Activated CD4-positive, alpha-beta memory T cell treated with anti-CD3 and anti-CD28 coated beads for 36 hours (primary cell): Measurements from ENCODE around the gene ROBO1. TPM values are rescaled to one million over a fixed set of nuclear protein-coding genes. Genes with fewer than 3 reads are reported as not detected.

Experiments used
- CTCF ChIA-PET: fragments of 350-600 bp; sonication (Branson Sonifier 250); formaldehyde crosslinking; loops from one replicate; lab custom pipeline; 2021; ENCODE audit warnings: antibody characterized with exemption, inconsistent platforms; lab: Charles Lee
- POLR2A ChIA-PET: fragments of 350-600 bp; sonication (Branson Sonifier 250); formaldehyde crosslinking; loops from one replicate; lab custom pipeline; 2021; ENCODE audit warnings: antibody characterized with exemption; lab: Charles Lee
- DNase-seq: peaks from one replicate; pipeline ENCODE4 v3.0.0-alpha.2; 2020
- H3K27ac Mint-ChIP-seq: one replicate; pipeline ENCODE4 v1.8.0; 2021; ENCODE audit warnings: mixed read lengths
- H3K27me3 Mint-ChIP-seq: one replicate; pipeline ENCODE4 v1.8.0; 2021; ENCODE audit warnings: mixed read lengths
- H3K36me3 Mint-ChIP-seq: one replicate; pipeline ENCODE4 v1.8.0; 2021; ENCODE audit warnings: mixed read lengths
- H3K4me1 Mint-ChIP-seq: one replicate; pipeline ENCODE4 v1.8.0; 2021; ENCODE audit warnings: low read depth, mixed read lengths
- H3K4me3 Mint-ChIP-seq: one replicate; pipeline ENCODE4 v1.8.0; 2021; ENCODE audit warnings: mild to moderate bottlenecking, mixed read lengths
- H3K9me3 Mint-ChIP-seq: one replicate; pipeline ENCODE4 v1.8.0; 2021; ENCODE audit warnings: mixed read lengths
- intact Hi-C: fragments of 100-400 bp; cut with micrococcal nuclease; formaldehyde crosslinking; loops from one replicate; pipeline ENCODE4 v1.15.1; 2023
- total RNA-seq, 2 experiments: library from RNA; stranded (reverse); gene quantifications; one replicate each; pipeline ENCODE4 v1.2.3, GENCODE V29; 2021

ROBO1 gene
- total RNA-seq, 2 experiments from 2014 or later, result not detected

- H3K9me3 Mint-ChIP-seq, result peaks cover 11% of the 10 kb centered on the region
- no peaks in the 10 kb centered on the region for H3K4me1 Mint-ChIP-seq
- intact Hi-C loops, result no loop called here
- H3K27ac Mint-ChIP-seq, result no peak overlapping the region
- no peaks in the 10 kb centered on the region for H3K36me3 Mint-ChIP-seq
- no peaks in the 10 kb centered on the region for H3K27me3 Mint-ChIP-seq
- H3K4me3 Mint-ChIP-seq, result no peak overlapping the region
- DNase-seq, result no peak
- ChIA-PET CTCF (no interaction called here), POLR2A (no interaction called here)
Observed at GRCh38 chr3:78867409-78868372, 900.1 kb downstream of the ROBO1 start.

GRCh38 chr3:78863306-78864203 is 904.2 kb downstream of the ROBO1 start:
- no peaks in the 10 kb centered on the region for H3K36me3 Mint-ChIP-seq
- CTCF ChIA-PET, result no interaction called here
- no peak for DNase-seq
- no peak overlapping the region for H3K4me3 Mint-ChIP-seq
- H3K27me3 Mint-ChIP-seq, result no peaks in the 10 kb centered on the region
- POLR2A ChIA-PET, result no interaction called here
- H3K4me1 Mint-ChIP-seq, result no peaks in the 10 kb centered on the region
- peaks cover 17% of the 10 kb centered on the region for H3K9me3 Mint-ChIP-seq
- H3K27ac Mint-ChIP-seq, result no peak overlapping the region
- intact Hi-C loops, result no loop called here

GRCh38 chr3:78861156-78861555 is 906.6 kb downstream of the ROBO1 start:
- H3K27me3 Mint-ChIP-seq, result no peaks in the 10 kb centered on the region
- H3K27ac Mint-ChIP-seq, result no peak overlapping the region
- H3K36me3 Mint-ChIP-seq, result no peaks in the 10 kb centered on the region
- ChIA-PET POLR2A (no interaction called here), CTCF (no interaction called here)
- intact Hi-C loops, result no loop called here
- H3K4me1 Mint-ChIP-seq, result no peaks in the 10 kb centered on the region
- no peak for DNase-seq
- H3K9me3 Mint-ChIP-seq, result peaks cover 23% of the 10 kb centered on the region
- H3K4me3 Mint-ChIP-seq, result no peak overlapping the region

GRCh38 chr3:78860567-78860966 is 907.2 kb downstream of the ROBO1 start:
- no peak for DNase-seq
- Mint-ChIP-seq H3K4me1 (no peaks in the 10 kb centered on the region), H3K36me3 (no peaks in the 10 kb centered on the region), H3K27me3 (no peaks in the 10 kb centered on the region), H3K27ac (no peak overlapping the region), H3K9me3 (peaks cover 23% of the 10 kb centered on the region), H3K4me3 (no peak overlapping the region)
- CTCF ChIA-PET, result no interaction called here
- intact Hi-C loops, result no loop called here
- POLR2A ChIA-PET, result no interaction called here

GRCh38 chr3:78858910-78859309 is 908.9 kb downstream of the ROBO1 start:
- CTCF ChIA-PET, result no interaction called here
- Mint-ChIP-seq H3K4me3 (no peak overlapping the region), H3K9me3 (peaks cover 18% of the 10 kb centered on the region), H3K36me3 (no peaks in the 10 kb centered on the region), H3K27me3 (no peaks in the 10 kb centered on the region), H3K4me1 (no peaks in the 10 kb centered on the region), H3K27ac (no peak overlapping the region)
- intact Hi-C loops, result no loop called here
- POLR2A ChIA-PET, result no interaction called here
- no peak for DNase-seq

GRCh38 chr3:78858174-78858573 is 909.6 kb downstream of the ROBO1 start:
- intact Hi-C loops, result no loop called here
- no peaks in the 10 kb centered on the region for H3K4me1 Mint-ChIP-seq
- no peaks in the 10 kb centered on the region for H3K27me3 Mint-ChIP-seq
- peaks cover 20% of the 10 kb centered on the region for H3K9me3 Mint-ChIP-seq
- H3K4me3 Mint-ChIP-seq, result no peak overlapping the region
- DNase-seq, result no peak
- no peaks in the 10 kb centered on the region for H3K36me3 Mint-ChIP-seq
- no peak overlapping the region for H3K27ac Mint-ChIP-seq
- ChIA-PET POLR2A (no interaction called here), CTCF (no interaction called here)

GRCh38 chr3:78857494-78858111 is 910.2 kb downstream of the ROBO1 start:
- POLR2A ChIA-PET, result no interaction called here
- H3K4me1 Mint-ChIP-seq, result no peaks in the 10 kb centered on the region
- H3K36me3 Mint-ChIP-seq, result no peaks in the 10 kb centered on the region
- CTCF ChIA-PET, result no interaction called here
- peaks cover 20% of the 10 kb centered on the region for H3K9me3 Mint-ChIP-seq
- H3K27ac Mint-ChIP-seq, result no peak overlapping the region
- H3K27me3 Mint-ChIP-seq, result no peaks in the 10 kb centered on the region
- H3K4me3 Mint-ChIP-seq, result no peak overlapping the region
- no peak for DNase-seq
- intact Hi-C loops, result no loop called here

GRCh38 chr3:78856164-78856563 is 911.6 kb downstream of the ROBO1 start:
- intact Hi-C loops, result no loop called here

GRCh38 chr3:78855190-78855589 is 912.6 kb downstream of the ROBO1 start:
- CTCF ChIA-PET, result no interaction called here
- intact Hi-C loops, result no loop called here
- Mint-ChIP-seq H3K27ac (no peak overlapping the region), H3K9me3 (peaks cover 14% of the 10 kb centered on the region), H3K27me3 (no peaks in the 10 kb centered on the region), H3K4me1 (no peaks in the 10 kb centered on the region), H3K36me3 (no peaks in the 10 kb centered on the region), H3K4me3 (no peak overlapping the region)
- POLR2A ChIA-PET, result no interaction called here
- no peak for DNase-seq

More at GRCh38 chr3:78856164-78856563, 911.6 kb downstream of the ROBO1 start:
- Mint-ChIP-seq H3K27me3 (no peaks in the 10 kb centered on the region), H3K4me1 (no peaks in the 10 kb centered on the region), H3K27ac (no peak overlapping the region), H3K9me3 (peaks cover 17% of the 10 kb centered on the region), H3K36me3 (no peaks in the 10 kb centered on the region), H3K4me3 (no peak overlapping the region)
- DNase-seq, result no peak
- POLR2A ChIA-PET, result no interaction called here
- CTCF ChIA-PET, result no interaction called here

- no peak for DNase-seq
- intact Hi-C loops, result no loop called here
Observed at GRCh38 chr3:78848392-78849288, 919.2 kb downstream of the ROBO1 start.

GRCh38 chr3:78847603-78848002 is 920.2 kb downstream of the ROBO1 start:
- H3K27ac Mint-ChIP-seq, result no peak overlapping the region
- no peaks in the 10 kb centered on the region for H3K27me3 Mint-ChIP-seq
- ChIA-PET CTCF (no interaction called here), POLR2A (no interaction called here)
- H3K4me1 Mint-ChIP-seq, result no peaks in the 10 kb centered on the region
- peaks cover 9% of the 10 kb centered on the region for H3K9me3 Mint-ChIP-seq
- no peak overlapping the region for H3K4me3 Mint-ChIP-seq
- DNase-seq, result no peak
- no peaks in the 10 kb centered on the region for H3K36me3 Mint-ChIP-seq
- intact Hi-C loops, result no loop called here

More at GRCh38 chr3:78848392-78849288, 919.2 kb downstream of the ROBO1 start:
- ChIA-PET POLR2A (no interaction called here), CTCF (no interaction called here)
- peaks cover 11% of the 10 kb centered on the region for H3K9me3 Mint-ChIP-seq
- no peaks in the 10 kb centered on the region for H3K36me3 Mint-ChIP-seq
- no peaks in the 10 kb centered on the region for H3K4me1 Mint-ChIP-seq
- H3K27me3 Mint-ChIP-seq, result no peaks in the 10 kb centered on the region
- H3K4me3 Mint-ChIP-seq, result no peak overlapping the region
- H3K27ac Mint-ChIP-seq, result no peak overlapping the region
